Peyer's patch (tissue), 4 donors: ENCODE measurements around the gene TYSND1.

Source experiments
- POLR2A ChIP-seq, 2 donors: fragments of 450-650 bp; IDR thresholded peaks; one replicate each; pipeline ENCODE4 v1.5.1; 2017; ENCODE audit warnings: antibody characterized with exemption in 2 of 2, mild to moderate bottlenecking in 2 of 2, moderate library complexity in 2 of 2
- TF ChIP-seq, protein P1 (sequence below), 6 experiments: fragments of 450-650 bp in 4 of 6; fragments of 200-600 bp in 2 of 6; sonication (generic) in 1 of 6; IDR thresholded peaks; one replicate each; pipeline ENCODE4 v1.5.1; 2017 to 2019; ENCODE audit warnings: antibody characterized with exemption in 6 of 6, mild to moderate bottlenecking in 3 of 6, moderate library complexity in 1 of 6

DNA sequence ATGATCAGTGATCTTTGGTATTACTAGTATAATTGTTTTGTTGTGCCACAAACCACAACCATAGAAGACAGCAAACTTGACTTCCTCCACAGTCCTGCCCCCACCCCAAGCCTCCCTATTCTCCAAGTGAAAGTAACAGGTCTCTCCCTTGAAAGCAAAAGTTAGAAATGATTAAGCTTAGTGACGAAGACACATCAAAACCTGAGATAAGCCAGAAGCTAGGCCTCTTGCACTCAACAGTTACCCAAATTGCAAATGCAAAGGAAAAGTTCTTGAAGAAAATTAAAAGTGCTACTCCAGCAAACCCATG, 16.3 kb upstream of the TYSND1 start:
- TF ChIP-seq, protein P1, sequence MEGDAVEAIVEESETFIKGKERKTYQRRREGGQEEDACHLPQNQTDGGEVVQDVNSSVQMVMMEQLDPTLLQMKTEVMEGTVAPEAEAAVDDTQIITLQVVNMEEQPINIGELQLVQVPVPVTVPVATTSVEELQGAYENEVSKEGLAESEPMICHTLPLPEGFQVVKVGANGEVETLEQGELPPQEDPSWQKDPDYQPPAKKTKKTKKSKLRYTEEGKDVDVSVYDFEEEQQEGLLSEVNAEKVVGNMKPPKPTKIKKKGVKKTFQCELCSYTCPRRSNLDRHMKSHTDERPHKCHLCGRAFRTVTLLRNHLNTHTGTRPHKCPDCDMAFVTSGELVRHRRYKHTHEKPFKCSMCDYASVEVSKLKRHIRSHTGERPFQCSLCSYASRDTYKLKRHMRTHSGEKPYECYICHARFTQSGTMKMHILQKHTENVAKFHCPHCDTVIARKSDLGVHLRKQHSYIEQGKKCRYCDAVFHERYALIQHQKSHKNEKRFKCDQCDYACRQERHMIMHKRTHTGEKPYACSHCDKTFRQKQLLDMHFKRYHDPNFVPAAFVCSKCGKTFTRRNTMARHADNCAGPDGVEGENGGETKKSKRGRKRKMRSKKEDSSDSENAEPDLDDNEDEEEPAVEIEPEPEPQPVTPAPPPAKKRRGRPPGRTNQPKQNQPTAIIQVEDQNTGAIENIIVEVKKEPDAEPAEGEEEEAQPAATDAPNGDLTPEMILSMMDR (IDR thresholded peaks at IDR 0.05): no peak
- no peak for TF ChIP-seq POLR2A (IDR thresholded peaks at IDR 0.05)
